Motor neuron (in vitro differentiated cells): ENCODE measurements around the gene MAP4K3. TPM values are rescaled to one million over a fixed set of nuclear protein-coding genes. Genes with fewer than 3 reads are reported as not detected.
"Not testable (repeated sequence)": the region's sequence is repeated elsewhere in the genome, so short reads cannot be mapped to it uniquely, and the experiment has no call there.

Experiments used
- ATAC-seq, 8 experiments: fragments of 200-7000 bp; cut with Tn5 transposase; replicated peaks in 6 of 8; 2 replicates each; pipeline ENCODE4 v1.8.0; 2021; ENCODE audit warnings: mild to moderate bottlenecking in 8 of 8, moderate library complexity in 8 of 8
- H3K27ac ChIP-seq, 2 donors: fragments of 250-450 bp; sonication (Bioruptor Pico); 2 replicates each; pipeline ENCODE4 v1.9.0; 2021; ENCODE audit warnings: antibody characterized with exemption in 2 of 2, mild to moderate bottlenecking in 2 of 2, moderate library complexity in 1 of 2
- H3K4me1 ChIP-seq, 2 donors: fragments of 250-450 bp; sonication (Bioruptor Pico); replicated peaks in 1 of 2; 2 replicates each; pipeline ENCODE4 v1.6.1; 2021; ENCODE audit warnings: antibody characterized with exemption in 2 of 2, mild to moderate bottlenecking in 2 of 2, moderate library complexity in 1 of 2
- H3K4me3 ChIP-seq, 5 donors: fragments of 250-450 bp; sonication (Bioruptor Pico); 2 replicates each; pipeline ENCODE4 v1.9.0; 2021; ENCODE audit warnings: antibody characterized with exemption in 5 of 5, mild to moderate bottlenecking in 5 of 5, moderate library complexity in 4 of 5
- WGBS, 10 experiments: fragments of 450-650 bp; shearing (Covaris generic); methylation state at CpG; one replicate each; pipeline ENCODE4 v1.0.0; 2022; 5-methylcytosine and 5-hydroxymethylcytosine counted together
- in situ Hi-C, 9 experiments: fragments of 400-800 bp; cut with MboI; loops; one replicate each; pipeline ENCODE4 v1.15.0; 2021; ENCODE audit warnings: low sequenced_read_pairs in 9 of 9, low pct_unique_long_range_greater_than_20kb in 2 of 9; ENCODE audit not compliant: unreplicated experiment in 9 of 9
- total RNA-seq, 8 experiments: library from RNA; unstranded; fragments of 300-600 nt; gene quantifications; 2 replicates each; pipeline versions ENCODE4 v1.2.3 to v1.2.4, GENCODE V29; 2022

Gene MAP4K3
- total RNA-seq, 8 experiments from 2014 or later: 24.3 to 131 (median 31.4) TPM

DNA sequence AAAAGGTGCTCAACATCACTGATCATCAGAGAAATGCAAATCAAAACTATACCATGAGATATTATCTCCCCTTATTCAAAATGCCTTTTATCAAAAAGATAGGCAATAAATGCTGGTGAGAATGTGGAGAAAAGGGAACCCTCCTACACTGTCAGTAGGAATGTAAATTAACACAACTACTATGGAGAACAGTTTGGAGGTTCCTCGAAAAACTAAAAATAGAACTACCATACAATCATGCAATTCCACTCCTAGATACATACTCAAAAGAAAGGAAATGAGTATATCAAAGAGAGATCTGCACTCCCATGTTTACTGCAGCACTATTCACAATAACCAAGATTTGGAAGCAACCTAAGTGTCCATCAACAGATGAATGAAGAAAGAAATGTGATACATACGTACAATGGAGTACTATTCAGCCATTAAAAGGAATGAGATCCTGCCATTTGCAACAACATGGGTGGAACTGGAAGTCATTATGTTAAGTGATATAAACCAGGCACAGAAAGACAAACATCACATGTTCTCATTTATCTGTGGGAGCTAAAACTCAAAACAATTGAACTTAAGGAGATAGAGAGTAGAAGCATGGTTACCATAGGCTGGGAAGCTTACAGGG lies 63.8 kb downstream of the MAP4K3 start:
- in situ Hi-C loops: no loop called here
- H3K4me1 ChIP-seq: no peaks in the 10 kb centered on the region
- WGBS, 10 experiments: 36 to 100% (median 71%) methylated on average over 1 to 2 of the region's 2 CpGs; no CpG with 5 or more reads in 2 of the 10 experiments
- H3K4me3 ChIP-seq: no peak overlapping the region
- no peak for ATAC-seq
- H3K27ac ChIP-seq: no peak overlapping the region

DNA sequence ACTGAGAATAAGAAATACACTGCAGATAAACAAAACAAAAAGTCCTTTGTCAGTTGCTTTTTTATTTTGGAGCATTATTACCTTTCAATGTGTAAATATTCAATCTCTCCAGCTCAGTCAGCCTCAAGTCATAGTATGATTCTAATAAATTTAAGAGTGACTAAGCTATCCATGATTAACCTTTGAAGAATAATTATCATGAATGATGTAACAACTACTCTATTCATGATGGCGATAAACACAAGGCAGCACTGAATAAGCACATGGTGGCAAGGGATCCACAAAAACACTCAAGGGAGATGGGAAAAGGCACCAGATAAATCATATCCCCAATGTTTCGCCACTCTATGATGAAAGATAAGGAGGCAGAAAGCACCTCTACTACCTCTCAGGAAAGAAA lies 67.0 kb downstream of the MAP4K3 start:
- H3K27ac ChIP-seq: no peak overlapping the region
- no peaks in the 10 kb centered on the region for H3K4me1 ChIP-seq
- ATAC-seq: peak in 5 of 8 experiments; percentile 30 to 81 (median 56)
- WGBS, 10 experiments: 17 to 100% (median 90%) methylated on average over 1 to 2 of the region's 2 CpGs; no CpG with 5 or more reads in 1 of the 10 experiments
- H3K4me3 ChIP-seq: no peak overlapping the region
- in situ Hi-C loops: no loop called here

DNA sequence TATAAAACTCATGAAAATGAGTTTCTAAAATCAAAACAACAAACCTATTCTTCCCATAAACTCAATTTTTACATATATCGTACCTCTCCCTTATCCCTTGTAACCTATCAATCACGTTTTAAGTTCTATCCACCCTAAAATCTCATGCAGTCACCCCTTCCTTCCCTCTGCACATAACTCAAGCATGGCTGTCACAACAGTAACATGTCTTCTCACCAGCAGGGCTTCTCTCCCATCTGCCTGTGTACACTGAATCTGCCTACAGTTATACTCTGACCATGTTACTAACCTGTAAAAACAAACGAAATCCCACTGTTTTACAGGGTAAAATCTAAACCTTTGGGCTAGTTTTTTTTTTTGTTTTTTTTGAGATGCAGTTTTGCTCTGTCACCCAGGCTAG lies 68.2 kb downstream of the MAP4K3 start:
- Histone ChIP-seq H3K27ac (no peak overlapping the region), H3K4me3 (no peak overlapping the region), H3K4me1 (peaks cover 5 to 6% of the 10 kb centered on the region in 2 donors)
- 69 to 88% (median 78%) methylated on average over 1 to 3 of the region's 3 CpGs for WGBS, 10 experiments
- in situ Hi-C loops: no loop called here
- peak in 1 of 8 experiments; percentile 13 for ATAC-seq

DNA sequence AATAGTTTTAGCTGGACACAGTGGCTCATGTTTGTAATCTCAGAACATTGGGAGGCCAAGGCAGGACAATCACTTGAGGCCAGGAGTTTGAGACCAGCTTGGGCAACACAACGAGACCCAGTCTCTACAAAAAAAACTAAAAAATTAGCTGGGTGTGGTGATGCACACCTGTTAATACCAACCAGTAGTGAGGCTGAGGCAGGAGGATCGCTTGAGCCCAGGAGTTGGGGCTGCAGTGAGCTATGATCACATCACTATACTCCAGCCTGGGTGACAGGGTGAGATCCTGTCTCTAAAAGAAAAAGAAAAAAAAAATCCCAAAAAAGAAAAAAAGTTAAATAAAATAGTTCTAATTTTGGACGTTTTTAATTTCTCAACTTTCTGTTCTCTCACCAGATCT lies 68.7 kb downstream of the MAP4K3 start:
- WGBS, 10 experiments: 38 to 100% (median 88%) methylated on average over 1 to 3 of the region's 3 CpGs
- Histone ChIP-seq H3K4me1 (peaks cover 5 to 6% of the 10 kb centered on the region in 2 donors), H3K27ac (no peak overlapping the region), H3K4me3 (no peak overlapping the region)
- in situ Hi-C loops: no loop called here
- ATAC-seq: no peak

DNA sequence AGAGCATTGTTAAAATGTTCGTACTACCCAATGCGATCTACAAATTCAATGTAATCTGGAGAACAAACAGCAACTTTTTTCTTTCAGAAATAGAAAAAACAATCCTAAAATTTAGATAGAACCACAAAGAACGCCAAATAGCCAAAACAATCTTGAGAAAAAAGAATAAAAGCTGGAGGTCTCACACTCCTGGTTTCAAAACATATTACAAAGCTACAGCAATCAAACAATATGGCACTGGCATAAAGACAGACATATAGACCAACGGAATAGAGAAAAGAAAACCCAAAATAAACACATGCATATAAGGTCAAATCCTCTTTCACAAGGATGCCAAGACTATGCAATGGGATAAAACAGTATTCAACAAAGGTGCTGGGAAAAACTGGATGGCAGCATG lies 74.5 kb downstream of the MAP4K3 start:
- H3K27ac ChIP-seq: no peak overlapping the region
- WGBS, 10 experiments: 95 to 100% (median 98%) methylated on average over 4 of the region's 4 CpGs
- ATAC-seq: no peak
- in situ Hi-C loops: no loop called here
- peaks cover 5 to 6% of the 10 kb centered on the region in 2 donors for H3K4me1 ChIP-seq
- no peak overlapping the region for H3K4me3 ChIP-seq

DNA sequence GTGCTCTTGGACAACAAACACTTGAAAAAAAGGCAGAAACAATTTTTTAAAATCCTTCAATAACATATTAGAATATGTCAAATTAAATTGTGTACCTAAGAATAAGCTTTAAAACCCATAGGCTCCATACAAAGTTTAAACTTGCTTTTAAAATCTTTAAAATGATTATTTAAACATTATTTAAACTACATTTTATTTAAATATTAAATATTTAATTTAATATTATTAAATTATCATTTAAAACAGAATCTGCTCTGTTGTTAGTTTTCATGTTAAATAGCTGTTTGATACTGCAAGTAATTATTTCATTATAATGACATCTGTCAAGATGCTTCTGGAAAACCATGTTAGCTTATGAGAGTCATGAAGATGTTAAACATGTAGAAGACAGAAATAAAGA lies 75.6 kb downstream of the MAP4K3 start:
- Histone ChIP-seq H3K4me3 (no peak overlapping the region), H3K4me1 (peaks cover 5 to 6% of the 10 kb centered on the region in 2 donors), H3K27ac (no peak overlapping the region)
- ATAC-seq: no peak
- in situ Hi-C loops: no loop called here

DNA sequence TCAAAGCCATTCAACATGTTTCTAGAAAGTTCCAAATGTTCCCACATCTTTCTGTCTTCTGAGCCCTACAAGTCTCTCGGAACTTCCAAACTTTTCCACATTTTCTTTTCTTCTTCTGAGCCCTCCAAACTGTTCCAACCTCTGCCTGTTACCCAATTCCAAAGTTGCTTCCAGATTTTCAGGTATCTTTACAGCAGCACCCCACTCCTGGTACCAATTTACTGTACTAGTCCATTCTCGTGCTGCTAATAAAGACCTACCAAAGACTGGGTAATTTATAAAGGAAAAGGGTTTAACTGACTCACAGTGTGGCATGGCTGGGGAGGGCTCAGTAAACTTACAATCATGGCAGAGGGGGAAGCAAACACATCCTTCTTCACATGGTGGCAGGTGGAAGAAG lies 76.7 kb downstream of the MAP4K3 start:
- H3K27ac ChIP-seq, H3K4me1 ChIP-seq, H3K4me3 ChIP-seq, ATAC-seq, in situ Hi-C loops: not testable (repeated sequence)
- WGBS, 10 experiments: 82 to 100% (median 100%) methylated on average over 1 to 2 of the region's 2 CpGs; no CpG with 5 or more reads in 2 of the 10 experiments

DNA sequence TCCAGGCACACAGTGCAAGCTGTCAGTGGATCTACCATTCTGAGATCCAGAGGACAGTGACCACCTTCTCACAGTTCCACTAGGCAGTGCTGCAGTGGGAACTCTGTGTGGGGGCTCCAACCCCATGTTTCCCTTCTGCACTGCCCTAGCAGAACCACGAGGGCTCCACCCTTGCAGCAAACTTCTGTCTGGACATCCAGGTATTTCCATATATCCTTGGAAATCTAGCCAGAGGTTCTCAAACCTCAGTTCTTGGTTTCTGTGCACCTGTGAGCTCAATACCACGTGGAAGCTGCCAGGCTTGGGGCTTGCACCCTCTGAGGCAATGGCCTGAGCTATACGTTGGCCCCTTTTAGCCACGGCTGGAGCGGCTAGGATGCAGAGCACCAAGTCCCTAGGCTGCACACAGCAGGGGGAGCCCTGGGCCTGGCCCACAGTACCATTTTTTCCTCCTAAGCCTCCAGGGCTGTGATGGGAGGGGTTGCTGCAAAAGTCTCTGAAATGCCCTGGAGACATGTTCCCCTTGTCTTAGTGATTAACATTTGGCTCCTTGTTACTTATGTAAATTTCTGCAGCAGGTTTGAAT lies 77.5 kb downstream of the MAP4K3 start:
- Histone ChIP-seq H3K4me1 (peaks cover 2 to 4% of the 10 kb centered on the region in 2 donors), H3K4me3 (no peak overlapping the region), H3K27ac (no peak overlapping the region)
- ATAC-seq: no peak
- in situ Hi-C loops: no loop called here
- WGBS, 10 experiments: 100% methylated on average over 1 to 3 of the region's 5 CpGs; no CpG with 5 or more reads in 8 of the 10 experiments

DNA sequence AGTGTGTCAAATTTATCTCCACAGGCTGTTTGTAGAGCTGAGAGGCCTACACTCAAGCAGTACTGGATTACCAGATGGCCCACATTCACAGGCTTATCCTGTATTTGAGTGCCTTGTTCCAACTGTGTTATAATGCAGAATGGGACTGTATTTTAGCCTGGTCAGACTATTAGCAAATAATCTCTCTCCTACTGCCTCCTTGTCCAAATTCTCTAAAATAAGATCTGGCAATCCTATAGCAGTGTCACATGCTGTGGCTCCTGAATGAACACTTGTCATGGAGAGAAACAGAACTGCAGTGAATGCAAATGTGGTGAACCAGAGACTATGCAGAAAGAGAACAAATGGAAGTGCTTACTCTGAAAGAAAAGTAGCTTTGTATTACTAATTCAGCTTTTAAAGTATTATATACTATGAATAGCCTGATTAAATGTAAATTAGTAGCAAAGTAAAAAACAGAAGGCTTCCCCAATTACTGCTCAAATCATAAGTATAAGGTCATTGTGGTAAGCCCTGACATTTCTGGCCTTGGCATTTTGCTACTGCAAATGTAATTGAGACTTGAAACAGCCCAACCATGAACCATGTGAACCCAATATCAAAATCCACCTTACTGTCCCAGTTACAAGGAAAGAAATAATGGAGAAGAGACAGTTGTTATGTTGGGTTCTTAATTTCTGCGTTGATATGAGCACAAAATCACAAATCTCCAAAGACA lies 80.0 kb downstream of the MAP4K3 start:
- no peaks in the 10 kb centered on the region for H3K4me1 ChIP-seq
- no peak overlapping the region for H3K4me3 ChIP-seq
- peak; percentile 44 to 90 (median 74) for ATAC-seq
- in situ Hi-C loops: no loop called here
- WGBS, 10 experiments: 83 to 100% (median 100%) methylated on average over 1 of the region's 1 CpG
- H3K27ac ChIP-seq: no peak overlapping the region

DNA sequence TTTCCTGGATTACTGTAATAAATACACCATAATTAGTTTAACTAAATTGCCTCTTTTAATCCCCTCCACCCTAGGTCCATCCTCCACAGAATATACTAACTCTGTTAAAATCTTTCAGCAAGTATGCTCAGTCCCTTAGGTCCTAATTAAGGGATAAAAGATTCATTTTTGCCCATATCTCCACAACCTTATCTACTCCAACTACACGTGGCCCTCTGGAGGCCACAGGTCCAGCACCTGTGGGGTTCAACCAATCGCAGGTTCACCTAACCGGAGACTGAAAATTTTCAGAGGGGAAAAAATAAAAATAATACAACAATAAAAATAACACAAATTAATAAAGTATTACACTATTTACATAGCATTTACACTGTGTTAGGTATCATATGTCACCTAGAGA lies 86.4 kb downstream of the MAP4K3 start:
- ATAC-seq: no peak
- WGBS, 10 experiments: 40 to 100% (median 83%) methylated on average over 1 to 3 of the region's 3 CpGs; no CpG with 5 or more reads in 2 of the 10 experiments
- in situ Hi-C loops: no loop called here

DNA sequence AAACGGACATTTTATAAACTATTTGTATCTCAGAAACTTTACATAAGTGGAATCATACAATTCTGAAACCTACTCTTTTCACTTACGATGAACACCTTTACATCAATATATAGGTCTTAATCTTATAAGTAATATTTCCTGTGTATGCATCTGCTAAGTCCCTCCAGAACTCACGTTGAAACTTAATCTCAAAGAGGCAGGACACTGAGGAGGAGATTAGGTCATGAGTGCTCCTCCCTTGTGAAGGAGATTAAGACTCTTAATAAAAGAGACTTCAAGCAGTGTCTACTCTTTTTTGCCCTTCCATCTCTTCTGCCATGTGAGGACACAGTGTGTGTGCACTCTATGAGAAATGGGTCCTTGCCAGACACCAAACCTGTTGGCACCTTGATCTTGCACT lies 98.6 kb downstream of the MAP4K3 start:
- Histone ChIP-seq H3K4me1 (no peaks in the 10 kb centered on the region), H3K4me3 (no peak overlapping the region), H3K27ac (no peak overlapping the region)
- in situ Hi-C loops: no loop called here
- 60 to 100% (median 88%) methylated on average over 1 to 3 of the region's 3 CpGs; no CpG with 5 or more reads in 1 of the 10 experiments for WGBS, 10 experiments
- ATAC-seq: no peak

More for the DNA sequence above, 86.4 kb downstream of the MAP4K3 start:
- Histone ChIP-seq H3K4me1 (no peaks in the 10 kb centered on the region), H3K27ac (no peak overlapping the region), H3K4me3 (no peak overlapping the region)

DNA sequence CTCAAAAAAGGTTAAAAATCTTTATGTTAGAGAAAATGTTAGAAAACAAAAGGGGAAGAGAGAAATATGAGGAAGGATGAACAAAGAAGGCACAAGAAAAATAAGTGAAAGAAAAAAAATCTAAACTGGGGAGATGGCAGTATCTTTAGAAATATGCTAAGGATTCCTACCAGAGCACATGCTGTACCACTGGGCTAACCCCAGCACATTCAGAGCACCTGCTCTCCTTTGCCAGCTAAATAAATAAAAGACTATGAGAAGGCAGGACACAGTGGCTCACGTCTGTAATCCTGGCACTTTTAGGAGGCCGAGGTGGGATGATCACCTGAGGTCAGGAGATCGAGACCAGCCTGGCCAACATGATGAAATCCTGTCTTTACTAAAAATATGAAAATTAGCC lies 101.2 kb downstream of the MAP4K3 start:
- H3K4me3 ChIP-seq: no peak overlapping the region
- in situ Hi-C loops: no loop called here
- 83 to 100% (median 95%) methylated on average over 1 to 3 of the region's 3 CpGs; no CpG with 5 or more reads in 3 of the 10 experiments for WGBS, 10 experiments
- ATAC-seq: no peak
- no peaks in the 10 kb centered on the region for H3K4me1 ChIP-seq
- H3K27ac ChIP-seq: no peak overlapping the region

DNA sequence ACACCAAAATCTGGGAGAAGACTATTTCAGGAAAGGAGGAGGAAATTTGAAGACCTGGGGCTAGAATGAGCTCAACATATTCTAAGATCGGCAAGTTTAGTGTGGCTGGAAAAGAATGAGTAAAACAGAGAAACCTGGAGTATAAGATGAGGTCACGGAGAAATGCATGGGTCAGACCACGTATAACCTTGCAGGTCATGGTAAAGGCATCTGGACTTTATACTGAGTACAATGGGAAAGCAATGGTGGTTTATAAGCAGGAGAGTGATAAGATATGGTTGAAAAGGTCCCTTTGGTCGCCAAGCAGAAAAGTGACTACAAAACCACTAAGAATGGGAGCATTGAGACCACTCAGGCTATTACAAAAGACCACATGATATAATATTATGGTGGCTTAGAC lies 102.1 kb downstream of the MAP4K3 start:
- no peaks in the 10 kb centered on the region for H3K4me1 ChIP-seq
- WGBS, 10 experiments: 90 to 100% (median 100%) methylated on average over 1 to 4 of the region's 4 CpGs; no CpG with 5 or more reads in 1 of the 10 experiments
- no peak overlapping the region for H3K4me3 ChIP-seq
- no peak overlapping the region for H3K27ac ChIP-seq
- in situ Hi-C loops: no loop called here
- ATAC-seq: no peak
